GM13977 (cell line): ENCODE results near the gene RALGPS2.

ENCODE experiments used
- DNase-seq: peaks from one replicate; pipeline ENCODE4 v3.0.0; 2012; ENCODE audit warnings: low spot score
- CTCF ChIP-seq: IDR thresholded peaks from 2 replicates; pipeline ENCODE4 v1.5.1; 2012; ENCODE audit warnings: mild to moderate bottlenecking, control low read depth; ENCODE audit not compliant: insufficient read depth; ENCODE audit errors: extremely low read depth, missing control alignments
- in situ Hi-C: fragments of 300-500 bp; cut with MboI; formaldehyde crosslinking; loops from one replicate; pipeline ENCODE4 v1.12.0; 2022; ENCODE audit warnings: low sequenced_read_pairs, low pct_unique_long_range_greater_than_20kb, mixed read lengths, inconsistent platforms; ENCODE audit not compliant: unreplicated experiment

RALGPS2 gene

GRCh38 chr1:178727014-178727895, 2.2 kb downstream of the RALGPS2 start:
- no peak for DNase-seq
- in situ Hi-C loops = no loop called here
- no peak for TF ChIP-seq CTCF

- no peak for TF ChIP-seq CTCF
- no peak for DNase-seq
- in situ Hi-C loops = no loop called here
Measured at GRCh38 chr1:178733972-178734371, 8.9 kb downstream of the RALGPS2 start.

GRCh38 chr1:178738780-178739179, 13.7 kb downstream of the RALGPS2 start:
- in situ Hi-C loops = no loop called here
- no peak for DNase-seq
- no peak for TF ChIP-seq CTCF

- TF ChIP-seq CTCF = no peak
- no peak for DNase-seq
- in situ Hi-C loops = no loop called here
Measured at GRCh38 chr1:178739285-178740045, 14.4 kb downstream of the RALGPS2 start.

GRCh38 chr1:178740491-178740890, 15.4 kb downstream of the RALGPS2 start:
- in situ Hi-C loops = no loop called here
- no peak for DNase-seq
- TF ChIP-seq CTCF = no peak

GRCh38 chr1:178740924-178741323, 15.9 kb downstream of the RALGPS2 start:
- no peak for DNase-seq
- TF ChIP-seq CTCF = no peak
- in situ Hi-C loops = no loop called here
